NOMO-1 treated with DMSO at 0.1 percent for 48 hours (cell line): ENCODE measurements around the gene IFI27.

Experiments
- DNase-seq: peaks from one replicate; lab custom pipeline; 2025; ENCODE audit not compliant: unreplicated experiment; lab: John Stamatoyannopoulos, UW

Gene IFI27

GRCh38 chr14:94102768-94103482 is 7.6 kb upstream of the IFI27 start:
- no peak for DNase-seq

DNA sequence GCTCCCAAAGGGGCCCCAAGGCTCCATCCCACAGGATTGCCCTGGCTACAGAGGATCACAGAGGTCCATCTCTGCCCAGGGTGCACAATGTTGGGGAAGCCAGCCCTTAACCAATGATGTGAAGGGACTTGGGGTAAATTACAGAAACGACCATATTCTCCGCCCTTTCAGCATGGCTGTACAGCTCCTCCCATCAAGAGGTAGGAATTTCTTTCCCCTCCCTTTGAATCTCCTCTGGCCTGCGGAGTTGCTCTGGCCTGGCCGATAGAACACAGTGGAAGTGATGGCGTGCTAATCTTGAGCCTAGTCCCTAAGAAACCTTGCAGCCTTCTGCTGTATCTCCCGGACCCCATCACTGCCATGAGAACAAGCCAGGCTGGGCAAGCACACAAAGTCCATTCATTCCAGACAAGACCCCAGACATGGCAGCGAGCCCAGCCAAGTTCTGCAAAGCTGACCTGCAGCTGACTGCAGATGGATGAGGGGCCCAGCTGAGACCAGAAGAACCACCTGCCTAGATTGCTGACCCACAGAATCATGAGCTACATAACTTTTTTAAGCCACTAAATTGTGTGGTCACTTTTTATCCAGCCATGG is 6.9 kb upstream of the IFI27 start:
- DNase-seq = no peak

- DNase-seq = no peak
Measured at GRCh38 chr14:94104731-94105130, 5.8 kb upstream of the IFI27 start.

- no peak for DNase-seq
Measured at GRCh38 chr14:94109915-94110250, 653 bp upstream of the IFI27 start.

- no peak for DNase-seq
Measured at GRCh38 chr14:94111276-94112095, 950 bp downstream of the IFI27 start.

DNA sequence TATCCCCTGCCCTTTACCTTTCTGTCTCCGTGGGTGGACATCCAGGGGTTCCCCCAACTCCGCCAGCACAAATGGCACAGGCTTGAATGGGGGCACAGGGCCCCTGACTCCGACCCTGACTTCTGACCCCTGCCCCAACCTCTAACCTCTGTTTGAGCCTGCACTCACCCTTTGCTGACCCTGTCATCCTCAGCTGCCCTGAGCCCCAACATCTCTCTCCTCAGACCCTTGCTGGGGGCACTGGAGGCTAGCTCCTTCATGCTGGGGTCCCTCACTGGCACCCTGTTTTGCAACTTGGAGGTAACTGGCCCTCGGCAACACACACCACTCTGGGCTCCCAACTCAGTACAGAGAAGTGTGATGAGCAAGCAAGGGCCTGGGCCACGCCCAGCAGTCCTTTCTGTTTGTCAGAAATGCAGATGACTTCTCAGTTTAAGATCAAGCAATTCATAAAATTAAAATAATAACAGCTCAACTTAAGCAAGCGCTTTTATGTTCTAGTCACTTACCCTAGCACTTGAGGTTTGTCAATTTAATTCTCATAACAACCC is 2.1 kb downstream of the IFI27 start:
- no peak for DNase-seq

GRCh38 chr14:94113073-94113472 is 2.5 kb downstream of the IFI27 start:
- no peak for DNase-seq

DNA sequence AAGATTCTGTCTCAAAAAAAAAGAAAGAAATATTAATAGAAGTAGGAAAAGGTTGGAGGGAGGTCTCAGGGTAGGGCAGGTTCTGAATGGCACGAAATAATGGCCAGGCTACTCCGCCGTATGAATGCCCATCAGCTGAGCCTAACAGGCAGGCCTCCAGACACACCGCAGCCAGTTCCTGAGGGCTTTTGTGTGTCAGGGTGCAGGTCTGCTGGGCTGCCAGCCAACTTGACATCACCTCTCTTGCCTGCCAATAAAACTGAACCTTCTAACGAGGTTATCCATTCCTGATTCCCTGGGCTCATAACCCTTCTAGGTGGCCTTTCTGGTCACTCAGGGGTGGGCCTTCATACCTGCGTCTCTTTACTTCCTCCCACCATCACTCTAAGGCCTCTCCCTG is 3.0 kb downstream of the IFI27 start:
- no peak for DNase-seq

- DNase-seq = no peak
Measured at GRCh38 chr14:94113908-94114588, 3.5 kb downstream of the IFI27 start.

- no peak for DNase-seq
Measured at GRCh38 chr14:94114589-94115057, 4.1 kb downstream of the IFI27 start.

DNA sequence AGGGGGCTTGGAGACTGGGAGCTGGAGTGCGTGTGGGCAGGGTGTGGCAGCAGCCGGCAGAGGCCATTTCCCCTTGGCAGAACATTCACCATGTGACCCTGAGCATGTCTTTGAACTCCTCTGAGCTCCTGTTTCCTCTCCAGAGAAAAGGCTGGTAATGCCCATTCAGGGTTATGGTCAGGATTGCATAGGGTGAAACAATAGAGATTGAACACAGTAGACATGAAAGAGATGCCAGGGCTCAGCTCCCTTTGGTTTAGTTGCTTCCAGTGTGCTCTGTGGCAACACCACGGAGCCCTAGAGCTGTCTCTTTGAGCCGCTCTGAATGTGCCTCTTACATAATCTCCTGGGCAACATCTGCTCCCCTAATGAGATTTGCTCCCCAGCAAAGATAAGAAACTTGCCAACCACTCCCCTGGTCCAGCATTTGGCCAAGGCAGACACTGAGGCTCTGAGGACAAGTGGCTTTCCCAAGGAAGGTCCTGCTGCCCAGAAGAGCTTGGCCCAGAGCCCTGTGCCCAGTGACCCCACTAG is 4.6 kb downstream of the IFI27 start:
- DNase-seq = no peak

DNA sequence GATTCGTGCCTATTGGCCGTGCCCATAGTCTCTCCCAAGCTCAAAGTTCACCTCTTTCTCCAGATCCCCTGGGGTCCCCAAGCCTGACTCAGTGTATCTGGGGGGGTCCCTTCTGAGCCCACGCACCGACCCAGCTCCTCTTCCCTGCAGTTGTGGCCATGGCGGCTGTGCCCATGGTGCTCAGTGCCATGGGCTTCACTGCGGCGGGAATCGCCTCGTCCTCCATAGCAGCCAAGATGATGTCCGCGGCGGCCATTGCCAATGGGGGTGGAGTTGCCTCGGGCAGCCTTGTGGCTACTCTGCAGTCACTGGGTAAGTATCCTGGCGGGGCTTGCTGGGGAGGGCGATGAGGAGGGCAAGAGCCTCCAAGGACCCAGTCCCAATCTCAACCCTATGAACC is 5.1 kb downstream of the IFI27 start:
- no peak for DNase-seq

DNA sequence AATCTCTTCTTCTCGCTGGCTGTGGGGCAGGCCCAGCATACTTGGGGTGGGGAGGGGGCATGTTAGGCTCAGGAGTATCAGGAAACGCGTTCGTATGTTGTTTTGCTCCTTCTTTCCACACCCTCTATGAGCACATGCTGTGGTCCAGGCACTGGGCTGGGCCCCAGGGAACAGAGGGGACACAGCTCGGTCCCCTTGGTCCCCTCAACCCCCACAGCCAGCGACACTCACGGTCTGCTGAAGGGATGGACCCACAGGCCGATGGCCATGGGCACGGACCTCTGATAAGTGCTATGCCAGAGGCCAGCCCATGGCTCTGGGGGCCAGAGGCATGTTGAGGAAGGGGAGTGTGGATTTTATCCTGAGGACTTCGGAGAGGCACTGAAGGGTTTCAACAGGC is 6.2 kb downstream of the IFI27 start:
- DNase-seq = no peak

GRCh38 chr14:94117856-94118255 is 7.3 kb downstream of the IFI27 start:
- no peak for DNase-seq

GRCh38 chr14:94119071-94119470 is 8.5 kb downstream of the IFI27 start:
- DNase-seq = no peak

DNA sequence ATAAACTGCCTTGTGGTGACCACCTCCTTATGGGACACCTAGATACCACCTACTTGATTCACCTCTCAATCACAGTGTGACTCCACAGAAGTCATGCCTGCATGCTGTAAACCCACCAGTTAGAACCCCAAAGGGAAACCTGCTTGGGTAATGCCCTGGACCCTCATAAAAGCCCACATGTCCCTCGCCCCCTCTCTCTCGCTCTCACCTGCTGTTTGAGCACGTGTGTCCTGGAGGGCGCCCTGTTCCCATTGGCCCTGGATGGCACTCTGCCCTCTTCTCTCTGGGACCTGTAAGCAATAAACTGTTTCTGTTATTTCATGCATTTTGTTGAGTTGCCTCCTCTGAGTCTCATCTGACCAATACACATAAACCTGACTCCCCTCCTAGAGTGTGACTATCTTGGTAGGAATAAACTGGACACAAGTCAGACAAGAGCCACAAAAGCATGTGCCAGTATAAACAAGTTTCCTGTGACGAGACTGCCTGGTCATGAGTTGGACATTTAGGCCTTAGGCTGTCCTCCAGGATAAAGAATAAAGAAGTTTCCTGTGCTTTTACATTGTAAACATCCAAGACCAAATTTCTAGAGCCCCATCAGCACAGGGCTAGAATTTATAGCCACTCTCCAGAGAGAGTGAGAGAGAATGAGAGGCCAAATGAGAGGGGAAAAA is 10.3 kb downstream of the IFI27 start:
- DNase-seq = no peak

GRCh38 chr14:94121485-94121884 is 10.9 kb downstream of the IFI27 start:
- DNase-seq = no peak

DNA sequence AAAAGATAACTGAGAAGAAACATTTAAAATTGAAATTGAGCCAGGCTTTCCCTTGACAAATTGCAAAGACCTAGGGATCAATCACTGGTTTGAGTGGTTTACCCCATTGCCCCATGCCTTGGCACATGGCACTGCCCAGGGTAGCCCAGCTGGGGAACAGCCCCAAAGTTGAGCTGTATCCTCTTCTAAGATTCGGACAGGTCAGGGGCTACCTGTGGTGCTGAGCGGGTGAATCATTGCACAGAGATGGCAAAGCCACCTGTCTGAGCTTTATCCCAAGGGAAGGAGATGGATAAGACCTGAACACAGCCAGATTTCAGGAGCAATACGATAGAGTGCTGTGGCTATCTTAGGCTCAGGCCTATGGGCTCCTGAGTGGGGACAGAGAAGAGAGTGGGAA is 11.9 kb downstream of the IFI27 start:
- DNase-seq = no peak

DNA sequence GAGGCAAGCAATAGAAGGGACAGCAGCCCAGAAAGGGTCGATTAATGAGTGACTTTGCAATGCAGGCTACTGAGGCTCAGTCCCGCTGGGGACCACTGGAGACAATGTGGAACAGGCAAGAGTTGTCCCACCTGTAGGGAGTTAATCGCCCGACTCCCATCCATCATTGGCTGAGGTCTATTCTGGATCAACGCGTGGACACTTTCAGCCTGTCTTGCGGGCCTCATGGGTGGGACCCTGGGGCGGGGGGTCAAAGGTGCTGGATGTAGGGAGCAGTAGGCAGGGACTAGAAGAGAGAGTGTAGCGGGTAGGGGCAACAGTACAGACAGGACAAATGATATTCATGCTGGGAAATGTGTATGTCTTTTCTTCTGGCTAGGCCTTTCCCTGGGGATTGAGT is 12.8 kb downstream of the IFI27 start:
- no peak for DNase-seq

DNA sequence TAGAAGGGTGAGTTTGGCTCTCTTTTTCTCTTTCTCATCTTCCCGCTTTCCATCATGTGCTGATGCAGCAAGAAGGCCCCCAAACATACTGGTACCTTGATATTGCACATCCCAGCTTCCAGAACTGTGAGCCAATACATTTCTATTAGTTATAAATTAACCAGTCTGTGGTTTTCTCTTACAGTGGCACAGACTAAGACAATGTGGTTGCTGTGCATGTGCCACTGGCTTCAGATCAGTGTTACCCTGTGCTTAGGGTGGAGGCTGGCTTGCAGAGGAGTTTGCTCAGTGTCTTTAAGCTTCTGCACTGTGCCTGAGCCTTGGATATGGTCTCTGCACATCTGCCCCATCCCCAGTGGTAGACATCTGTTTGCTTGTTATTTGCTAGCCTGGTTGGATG is 13.3 kb downstream of the IFI27 start:
- no peak for DNase-seq
